CD4-positive, alpha-beta T cell treated with Interleukin-10 for 1 hour (primary cell): ENCODE results near the gene AVEN.
"Not testable (repeated sequence)": the region's sequence is repeated elsewhere in the genome, so short reads cannot be mapped to it uniquely, and the experiment has no call there.

ENCODE experiments used
- DNase-seq: peaks from one replicate; pipeline ENCODE4 v3.0.0-alpha.2; 2020

Gene AVEN

GRCh38 chr15:33844186-33844585 lies 194.8 kb downstream of the AVEN start:
- no peak for DNase-seq

GRCh38 chr15:33840615-33841014 lies 198.4 kb downstream of the AVEN start:
- no peak for DNase-seq

GRCh38 chr15:33839540-33839939 lies 199.5 kb downstream of the AVEN start:
- no peak for DNase-seq

GRCh38 chr15:33837294-33837693 lies 201.7 kb downstream of the AVEN start:
- DNase-seq, result no peak

GRCh38 chr15:33834892-33835743 lies 203.9 kb downstream of the AVEN start:
- DNase-seq, result no peak

GRCh38 chr15:33831646-33832045 lies 207.4 kb downstream of the AVEN start:
- no peak for DNase-seq

GRCh38 chr15:33830351-33830750 lies 208.7 kb downstream of the AVEN start:
- no peak for DNase-seq

- no peak for DNase-seq
Observed at GRCh38 chr15:33826201-33826600, 212.8 kb downstream of the AVEN start.

- DNase-seq, result no peak
Observed at GRCh38 chr15:33825453-33825852, 213.6 kb downstream of the AVEN start.

- no peak for DNase-seq
Observed at GRCh38 chr15:33823119-33823518, 215.9 kb downstream of the AVEN start.

- DNase-seq, result no peak
Observed at GRCh38 chr15:33822479-33822878, 216.5 kb downstream of the AVEN start.

- not testable (repeated sequence) for DNase-seq
Observed at GRCh38 chr15:33819499-33819898, 219.5 kb downstream of the AVEN start.
